ENCODE results near the gene ZNRF3.

DNA sequence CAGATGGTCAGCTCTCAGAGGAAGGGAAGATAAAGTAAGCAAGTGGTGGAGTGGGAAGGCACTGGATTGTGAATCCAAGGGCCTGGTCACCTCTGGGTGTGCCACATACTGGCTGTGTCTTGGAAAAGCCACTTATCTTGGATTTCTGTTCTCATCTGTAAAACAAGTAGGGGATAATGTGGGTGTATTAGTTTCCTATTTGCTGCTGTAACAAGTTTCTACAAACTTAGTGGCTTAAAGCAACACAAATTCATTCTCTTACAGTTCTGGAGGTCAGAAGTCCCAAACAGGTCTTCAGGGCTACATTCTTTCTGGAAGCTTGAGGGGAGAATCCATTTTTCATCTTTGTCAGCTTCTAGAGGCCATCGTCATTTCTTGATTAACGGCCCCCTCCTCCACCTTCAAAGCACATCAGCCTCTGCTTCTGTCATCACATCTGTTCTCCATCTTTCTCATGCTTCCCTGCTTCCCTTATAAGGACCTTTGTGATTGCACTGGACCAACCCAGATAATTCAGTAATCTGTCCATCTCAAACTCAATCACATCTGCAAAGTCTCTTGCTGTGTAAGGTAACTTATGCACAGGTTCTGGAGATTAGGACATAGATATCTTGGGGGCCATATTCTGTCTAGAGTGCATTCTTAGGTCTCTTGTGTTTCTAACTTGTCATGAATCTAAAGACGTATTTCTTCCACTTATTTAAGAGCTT lies 102.4 kb downstream of the ZNRF3 start:
- TF ChIP-seq, protein P1, sequence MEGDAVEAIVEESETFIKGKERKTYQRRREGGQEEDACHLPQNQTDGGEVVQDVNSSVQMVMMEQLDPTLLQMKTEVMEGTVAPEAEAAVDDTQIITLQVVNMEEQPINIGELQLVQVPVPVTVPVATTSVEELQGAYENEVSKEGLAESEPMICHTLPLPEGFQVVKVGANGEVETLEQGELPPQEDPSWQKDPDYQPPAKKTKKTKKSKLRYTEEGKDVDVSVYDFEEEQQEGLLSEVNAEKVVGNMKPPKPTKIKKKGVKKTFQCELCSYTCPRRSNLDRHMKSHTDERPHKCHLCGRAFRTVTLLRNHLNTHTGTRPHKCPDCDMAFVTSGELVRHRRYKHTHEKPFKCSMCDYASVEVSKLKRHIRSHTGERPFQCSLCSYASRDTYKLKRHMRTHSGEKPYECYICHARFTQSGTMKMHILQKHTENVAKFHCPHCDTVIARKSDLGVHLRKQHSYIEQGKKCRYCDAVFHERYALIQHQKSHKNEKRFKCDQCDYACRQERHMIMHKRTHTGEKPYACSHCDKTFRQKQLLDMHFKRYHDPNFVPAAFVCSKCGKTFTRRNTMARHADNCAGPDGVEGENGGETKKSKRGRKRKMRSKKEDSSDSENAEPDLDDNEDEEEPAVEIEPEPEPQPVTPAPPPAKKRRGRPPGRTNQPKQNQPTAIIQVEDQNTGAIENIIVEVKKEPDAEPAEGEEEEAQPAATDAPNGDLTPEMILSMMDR (IDR thresholded peaks at IDR 0.05; ENCODE audit: low read depth, low read length), result no peak
- no peak for TF ChIP-seq EZH2phosphoT487 (IDR thresholded peaks at IDR 0.05; ENCODE audit: low read depth)
